A549 (cell line): ENCODE data around the gene TGFBR1. TPM values are rescaled to one million over a fixed set of nuclear protein-coding genes. Genes with fewer than 3 reads are reported as not detected.

Experiments
- ATAC-seq, 2 experiments: fragments of 200-7000 bp in 1 of 2; fragments of >200 bp in 1 of 2; cut with Nextera tagmentation in 1 of 2; cut with Tn5 transposase in 1 of 2; 3 replicates each; pipeline versions ENCODE4 v1.8.0 to v1.9.1; 2018 to 2020; ENCODE audit warnings: mild to moderate bottlenecking in 1 of 2, moderate library complexity in 1 of 2
- CTCF ChIA-PET: fragments of 300-600 bp; sonication (Branson Sonifier 250); formaldehyde crosslinking; extraction: SDS; loops from one replicate; lab custom pipeline; 2021; ENCODE audit warnings: antibody characterized with exemption, inconsistent platforms; lab: Yijun Ruan, JAX
- POLR2A ChIA-PET: fragments of 350-600 bp; formaldehyde crosslinking; extraction: SDS; loops from one replicate; lab custom pipeline; 2021; ENCODE audit warnings: antibody characterized with exemption, inconsistent platforms; lab: Yijun Ruan, JAX
- DNase-seq, 2 experiments: peaks; one replicate each; pipeline versions ENCODE4 v3.0.0 to v3.0.0-alpha.2; 2011 to 2016; ENCODE audit warnings: low read depth in 1 of 2, low spot score in 1 of 2
- FAIRE-seq: peaks from 2 replicates; lab custom pipeline; 2011; peaks lifted over from hg19 to GRCh38; lab: Jason Lieb, UNC
- H3K27ac ChIP-seq, 2 experiments: fragments of >200 bp; sonication (Bioruptor Twin); formaldehyde crosslinking; 3 replicates each; pipeline ENCODE4 v1.5.1; 2016 to 2017
- H3K4me1 ChIP-seq: fragments of >200 bp; sonication (Bioruptor Twin); formaldehyde crosslinking; 3 replicates; pipeline ENCODE4 v1.6.1; 2016
- H3K4me2 ChIP-seq: fragments of >200 bp; sonication (Bioruptor Twin); formaldehyde crosslinking; 3 replicates; pipeline ENCODE4 v1.6.1; 2016
- H3K4me3 ChIP-seq: fragments of >200 bp; sonication (Bioruptor Twin); formaldehyde crosslinking; 3 replicates; pipeline ENCODE4 v1.5.1; 2016
- H3K9me3 ChIP-seq: fragments of >200 bp; sonication (Bioruptor Twin); formaldehyde crosslinking; 3 replicates; pipeline ENCODE4 v1.6.1; 2016
- EHMT2 ChIP-seq: fragments of 200-600 bp; sonication (generic); IDR thresholded peaks from 2 replicates; pipeline ENCODE4 v1.6.1; 2016; ENCODE audit warnings: antibody characterized with exemption, low read depth, mild to moderate bottlenecking, moderate library complexity
- HDAC2 ChIP-seq: fragments of 200-600 bp; sonication (generic); IDR thresholded peaks from 2 replicates; pipeline ENCODE4 v1.6.1; 2016
- HES2 ChIP-seq: fragments of >200 bp; sonication (Bioruptor Twin); formaldehyde crosslinking; IDR thresholded peaks from 2 replicates; pipeline ENCODE4 v1.6.1; 2016
- HEYL ChIP-seq: fragments of 250-450 bp; sonication (Bioruptor Pico); IDR thresholded peaks from 2 replicates; pipeline ENCODE4 v1.8.0; 2021; ENCODE audit warnings: mild to moderate bottlenecking, moderate library complexity
- HOXA7 ChIP-seq: fragments of 250-450 bp; sonication (Bioruptor Pico); IDR thresholded peaks from 2 replicates; pipeline ENCODE4 v1.5.0; 2020; ENCODE audit warnings: mild to moderate bottlenecking, moderate library complexity
- HOXB13 ChIP-seq: fragments of 250-450 bp; sonication (Bioruptor Pico); IDR thresholded peaks from 2 replicates; pipeline ENCODE4 v1.5.0; 2020; ENCODE audit warnings: low read depth, mild to moderate bottlenecking, moderate library complexity
- HOXB5 ChIP-seq: fragments of 250-450 bp; sonication (Bioruptor Pico); IDR thresholded peaks from 2 replicates; pipeline ENCODE4 v1.5.0; 2020; ENCODE audit warnings: mild to moderate bottlenecking, moderate library complexity
- MAZ ChIP-seq: fragments of 150-350 bp; IDR thresholded peaks from 2 replicates; pipeline ENCODE4 v1.6.1; 2014; ENCODE audit warnings: antibody characterized with exemption, low read depth, low read length, borderline replicate concordance
- MYC ChIP-seq: IDR thresholded peaks from 2 replicates; pipeline ENCODE4 v1.6.1; 2012; ENCODE audit warnings: mild to moderate bottlenecking, inconsistent platforms, low read length, improper control_type of control experiment, borderline replicate concordance
- NFE2L2 ChIP-seq: fragments of 150-350 bp; conservative IDR thresholded peaks from 2 replicates; pipeline ENCODE4 v1.6.1; 2014; ENCODE audit warnings: low read length
- NPAS2 ChIP-seq: fragments of 250-450 bp; sonication (Bioruptor Pico); IDR thresholded peaks from 2 replicates; pipeline ENCODE4 v1.8.0; 2022; ENCODE audit warnings: mild to moderate bottlenecking, moderate library complexity, borderline replicate concordance
- NR3C1 ChIP-seq: fragments of >200 bp; sonication (Bioruptor Twin); formaldehyde crosslinking; IDR thresholded peaks from 3 replicates; pipeline ENCODE4 v1.6.1; 2017
- POLR2A ChIP-seq: IDR thresholded peaks from 2 replicates; pipeline ENCODE4 v1.6.1; 2012; ENCODE audit warnings: mild to moderate bottlenecking, low read length
- RCOR1 ChIP-seq: fragments of 150-350 bp; IDR thresholded peaks from 2 replicates; pipeline ENCODE4 v1.6.1; 2014; ENCODE audit warnings: antibody characterized with exemption, low read length, low read depth
- WGBS: methylation state at CpG from one replicate; pipeline ENCODE4 v1.1.6; 2017; ENCODE audit errors: missing lambda C conversion rate; 5-methylcytosine and 5-hydroxymethylcytosine counted together
- polyA plus RNA-seq, 4 experiments: library from polyadenylated mRNA; depleted of rRNA in 3 of 4; stranded (reverse); fragments of >200 nt; fragmentation: RNase III in 1 of 4; extraction: RNeasy Plus Mini Kit Qiagen cat#74134 plus additional on column Dnase treatment in 1 of 4; gene quantifications; 2 replicates in 3 of 4; 3 replicates in 1 of 4; pipeline ENCODE4 v1.2.3, GENCODE V29; 2011 to 2017
- TF ChIP-seq, protein P1 (sequence below): fragments of 450-650 bp; IDR thresholded peaks from 2 replicates; pipeline ENCODE4 v1.6.1; 2014; ENCODE audit warnings: antibody characterized with exemption
- TF ChIP-seq, protein P2 (sequence below): fragments of 200-600 bp; sonication (generic); IDR thresholded peaks from 2 replicates; pipeline ENCODE4 v1.6.1; 2016; ENCODE audit warnings: antibody characterized with exemption, mild to moderate bottlenecking, moderate library complexity

TGFBR1 gene
- polyA plus RNA-seq, 2 of the 4 experiments (the other 2 are of a cell fraction): 25.8 to 45.5 TPM

DNA sequence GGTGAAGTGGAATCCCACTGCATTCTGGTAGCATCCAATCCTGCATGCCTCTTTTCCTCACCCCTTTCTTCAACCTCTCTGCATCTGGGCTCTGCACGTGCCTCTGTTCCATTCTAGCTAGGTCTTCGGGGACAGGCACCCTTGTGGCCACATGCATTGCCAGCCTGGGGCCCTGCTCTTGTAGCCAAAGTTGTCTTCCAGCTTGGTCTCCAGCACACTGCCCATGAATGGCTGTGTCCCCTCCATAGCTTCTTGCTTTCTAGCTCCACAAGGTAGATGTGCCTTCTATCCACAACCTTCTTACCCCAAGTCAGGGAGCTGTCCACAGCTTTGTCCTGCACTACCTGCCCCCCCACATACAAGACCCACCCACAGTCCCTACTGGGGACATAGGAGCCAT lies 84.3 kb downstream of the TGFBR1 start:
- CTCF ChIA-PET: interaction anchor here (1.0 to 5.7 kb wide), 2 partner anchors 8 to 15 kb away, joined by 3 to 66 read pairs; no protein-coding TSS in a partner anchor
- H3K9me3 ChIP-seq: no peaks in the 10 kb centered on the region
- no peaks in the 10 kb centered on the region for H3K4me1 ChIP-seq
- no peak for ATAC-seq
- no peak overlapping the region for H3K4me3 ChIP-seq
- no peak overlapping the region for H3K4me2 ChIP-seq
- WGBS: 6% methylated on average over 2 of the region's 2 CpGs
- H3K27ac ChIP-seq: no peak overlapping the region
- TF ChIP-seq POLR2A (no peak), EHMT2 (no peak), MYC (no peak), MAZ (no peak), NFE2L2 (no peak), HEYL (CRISPR knock-in tag) (no peak), HOXA7 (CRISPR knock-in tag) (no peak), HDAC2 (no peak)
- TF ChIP-seq, protein P1, sequence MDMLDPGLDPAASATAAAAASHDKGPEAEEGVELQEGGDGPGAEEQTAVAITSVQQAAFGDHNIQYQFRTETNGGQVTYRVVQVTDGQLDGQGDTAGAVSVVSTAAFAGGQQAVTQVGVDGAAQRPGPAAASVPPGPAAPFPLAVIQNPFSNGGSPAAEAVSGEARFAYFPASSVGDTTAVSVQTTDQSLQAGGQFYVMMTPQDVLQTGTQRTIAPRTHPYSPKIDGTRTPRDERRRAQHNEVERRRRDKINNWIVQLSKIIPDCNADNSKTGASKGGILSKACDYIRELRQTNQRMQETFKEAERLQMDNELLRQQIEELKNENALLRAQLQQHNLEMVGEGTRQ: no peak
- no peak for DNase-seq
- FAIRE-seq: no peak
- POLR2A ChIA-PET: no interaction called here

DNA sequence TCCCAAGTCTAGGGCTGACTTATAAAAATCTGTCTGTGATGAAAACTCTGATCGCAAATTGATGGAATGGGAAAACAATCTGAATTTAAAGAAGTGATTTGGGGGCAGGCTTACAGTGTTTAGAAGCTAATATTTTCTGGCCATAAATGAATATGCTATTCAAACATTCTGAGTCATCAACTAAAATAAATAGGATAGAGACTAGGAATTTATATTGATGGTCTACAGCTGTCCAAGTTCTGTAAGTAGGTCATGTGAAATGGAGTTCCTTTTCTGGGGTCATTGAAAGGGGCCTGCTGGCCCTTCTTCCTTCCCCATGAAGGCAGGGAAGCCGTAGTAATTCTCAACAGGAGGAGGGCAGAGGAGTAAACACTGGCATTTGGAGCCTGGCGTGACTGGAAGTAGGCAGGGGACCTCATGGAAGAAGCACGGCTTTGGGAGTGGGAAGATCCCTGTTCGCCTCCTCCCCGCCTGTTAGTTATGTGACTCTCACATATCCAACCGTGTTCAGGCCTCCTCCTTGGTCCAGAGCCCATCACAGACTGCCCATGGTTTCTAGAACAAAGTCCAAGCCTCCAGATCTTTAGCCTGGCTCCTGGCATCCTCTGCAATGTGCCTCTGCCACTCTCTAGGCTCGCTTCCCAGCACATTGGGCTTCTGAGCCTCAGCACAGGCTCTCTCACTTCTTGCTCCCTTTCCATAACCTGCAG lies 85.1 kb downstream of the TGFBR1 start:
- FAIRE-seq (no peak), ATAC-seq (no peak), DNase-seq (no peak)
- POLR2A ChIA-PET: no interaction called here
- no peak overlapping the region for H3K4me2 ChIP-seq
- H3K4me3 ChIP-seq: no peak overlapping the region
- CTCF ChIA-PET: interaction anchor here (1.0 kb wide), 1 partner anchor 16 kb away, joined by 3 read pairs; no protein-coding TSS in a partner anchor
- no peaks in the 10 kb centered on the region for H3K9me3 ChIP-seq
- TF ChIP-seq RCOR1: no peak
- no peak for TF ChIP-seq NFE2L2
- TF ChIP-seq NR3C1: no peak
- no peak overlapping the region for H3K27ac ChIP-seq
- 16% methylated on average over 8 of the region's 8 CpGs for WGBS
- H3K4me1 ChIP-seq: no peaks in the 10 kb centered on the region

DNA sequence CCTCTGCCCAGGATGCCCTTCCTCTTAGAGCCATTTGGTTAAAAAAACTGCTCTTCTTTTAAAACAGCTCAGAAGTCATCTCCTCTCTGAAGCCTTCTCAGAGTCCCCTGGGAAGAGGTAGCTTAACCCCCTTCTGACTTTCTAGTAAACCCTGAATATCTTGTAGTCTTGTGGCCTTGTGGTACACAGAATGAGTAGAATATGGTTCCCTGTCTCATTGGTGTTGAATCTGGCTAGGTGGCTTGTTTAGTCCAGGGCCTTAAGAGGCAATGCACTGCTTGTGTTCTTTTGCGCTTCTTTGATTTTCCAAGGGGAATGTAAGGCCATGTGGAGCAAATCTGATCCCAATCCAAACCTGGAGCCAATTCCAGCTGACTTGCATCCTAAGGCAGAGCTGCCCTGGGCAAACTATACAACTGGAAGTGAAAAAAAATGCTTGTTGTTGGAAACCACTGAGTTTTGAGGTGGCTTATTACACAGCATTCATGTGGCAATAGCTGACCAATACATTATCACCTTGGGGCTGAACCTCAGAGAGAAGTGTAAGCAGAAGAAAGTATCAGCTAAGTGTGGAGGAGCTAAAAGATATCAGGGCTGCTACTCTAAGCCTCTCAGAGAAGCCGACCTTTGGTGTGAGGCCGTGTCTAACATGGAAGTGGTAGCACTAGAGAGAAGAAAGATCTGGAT lies 85.8 kb downstream of the TGFBR1 start:
- no peak for FAIRE-seq
- no peaks in the 10 kb centered on the region for H3K9me3 ChIP-seq
- H3K4me3 ChIP-seq: no peak overlapping the region
- no peak for TF ChIP-seq RCOR1
- no peak for TF ChIP-seq POLR2A
- TF ChIP-seq, protein P1: no peak
- no peak for TF ChIP-seq NPAS2 (CRISPR knock-in tag)
- TF ChIP-seq HOXB13: no peak
- no peak for TF ChIP-seq HES2
- TF ChIP-seq, protein P2, sequence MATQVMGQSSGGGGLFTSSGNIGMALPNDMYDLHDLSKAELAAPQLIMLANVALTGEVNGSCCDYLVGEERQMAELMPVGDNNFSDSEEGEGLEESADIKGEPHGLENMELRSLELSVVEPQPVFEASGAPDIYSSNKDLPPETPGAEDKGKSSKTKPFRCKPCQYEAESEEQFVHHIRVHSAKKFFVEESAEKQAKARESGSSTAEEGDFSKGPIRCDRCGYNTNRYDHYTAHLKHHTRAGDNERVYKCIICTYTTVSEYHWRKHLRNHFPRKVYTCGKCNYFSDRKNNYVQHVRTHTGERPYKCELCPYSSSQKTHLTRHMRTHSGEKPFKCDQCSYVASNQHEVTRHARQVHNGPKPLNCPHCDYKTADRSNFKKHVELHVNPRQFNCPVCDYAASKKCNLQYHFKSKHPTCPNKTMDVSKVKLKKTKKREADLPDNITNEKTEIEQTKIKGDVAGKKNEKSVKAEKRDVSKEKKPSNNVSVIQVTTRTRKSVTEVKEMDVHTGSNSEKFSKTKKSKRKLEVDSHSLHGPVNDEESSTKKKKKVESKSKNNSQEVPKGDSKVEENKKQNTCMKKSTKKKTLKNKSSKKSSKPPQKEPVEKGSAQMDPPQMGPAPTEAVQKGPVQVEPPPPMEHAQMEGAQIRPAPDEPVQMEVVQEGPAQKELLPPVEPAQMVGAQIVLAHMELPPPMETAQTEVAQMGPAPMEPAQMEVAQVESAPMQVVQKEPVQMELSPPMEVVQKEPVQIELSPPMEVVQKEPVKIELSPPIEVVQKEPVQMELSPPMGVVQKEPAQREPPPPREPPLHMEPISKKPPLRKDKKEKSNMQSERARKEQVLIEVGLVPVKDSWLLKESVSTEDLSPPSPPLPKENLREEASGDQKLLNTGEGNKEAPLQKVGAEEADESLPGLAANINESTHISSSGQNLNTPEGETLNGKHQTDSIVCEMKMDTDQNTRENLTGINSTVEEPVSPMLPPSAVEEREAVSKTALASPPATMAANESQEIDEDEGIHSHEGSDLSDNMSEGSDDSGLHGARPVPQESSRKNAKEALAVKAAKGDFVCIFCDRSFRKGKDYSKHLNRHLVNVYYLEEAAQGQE: no peak
- TF ChIP-seq HOXB5: no peak
- no peak overlapping the region for H3K27ac ChIP-seq
- CTCF ChIA-PET: no interaction called here
- no peaks in the 10 kb centered on the region for H3K4me1 ChIP-seq
- ATAC-seq: no peak
- WGBS: 33% methylated on average over 3 of the region's 3 CpGs
- POLR2A ChIA-PET: no interaction called here
- H3K4me2 ChIP-seq: no peak overlapping the region
- no peak for DNase-seq
